SK-N-SH (cell line): ENCODE measurements around the gene GALNT18.

ENCODE experiments used
- CHD2 ChIP-seq: fragments of 150-350 bp; IDR thresholded peaks from 2 replicates; pipeline ENCODE4 v1.6.1; 2018; ENCODE audit warnings: low read length; ENCODE audit not compliant: partially characterized antibody
- ELF1 ChIP-seq: IDR thresholded peaks from 2 replicates; pipeline ENCODE4 v1.4.0; 2012
- GABPA ChIP-seq: IDR thresholded peaks from 2 replicates; pipeline ENCODE4 v1.4.0; 2012; ENCODE audit warnings: low read depth, mild to moderate bottlenecking
- MAX ChIP-seq: IDR thresholded peaks from 2 replicates; pipeline ENCODE4 v1.4.0; 2012; ENCODE audit warnings: low read depth
- POLR2AphosphoS5 ChIP-seq: IDR thresholded peaks from 2 replicates; pipeline ENCODE4 v1.6.1; 2012; ENCODE audit warnings: low read depth, low read length
- RAD21 ChIP-seq: IDR thresholded peaks from 2 replicates; pipeline ENCODE4 v1.6.1; 2012; ENCODE audit warnings: mild to moderate bottlenecking, low read length
- REST ChIP-seq: IDR thresholded peaks from 2 replicates; pipeline ENCODE4 v1.6.1; 2012; ENCODE audit warnings: mild to moderate bottlenecking, low read depth, low read length, moderate library complexity
- TCF12 ChIP-seq: IDR thresholded peaks from 2 replicates; pipeline ENCODE4 v1.4.0; 2012
- TF ChIP-seq, protein P1 (sequence below): fragments of 200-600 bp; sonication (generic); IDR thresholded peaks from 2 replicates; pipeline ENCODE4 v1.6.1; 2017; ENCODE audit warnings: antibody characterized with exemption, mild to moderate bottlenecking, moderate library complexity

DNA sequence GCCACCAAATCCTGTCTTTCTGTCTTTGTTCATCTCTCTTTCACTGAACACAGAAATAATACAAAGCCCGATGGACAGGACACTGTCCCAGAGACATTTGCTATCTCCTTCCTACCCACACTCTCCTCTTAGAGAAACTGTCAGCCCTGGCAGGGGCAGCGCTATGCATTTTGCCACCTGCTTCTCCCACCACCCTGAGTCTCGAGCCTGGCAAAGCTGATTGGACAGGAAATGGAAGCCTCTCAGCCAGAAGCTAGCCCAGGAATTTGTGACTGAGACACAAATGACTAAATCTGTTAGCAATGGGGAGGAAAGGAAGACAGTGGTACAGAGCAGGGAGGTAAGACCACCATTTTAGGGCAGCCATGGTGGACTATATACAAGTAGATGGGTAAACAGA is 14.9 kb upstream of the GALNT18 start:
- TF ChIP-seq, protein P1, sequence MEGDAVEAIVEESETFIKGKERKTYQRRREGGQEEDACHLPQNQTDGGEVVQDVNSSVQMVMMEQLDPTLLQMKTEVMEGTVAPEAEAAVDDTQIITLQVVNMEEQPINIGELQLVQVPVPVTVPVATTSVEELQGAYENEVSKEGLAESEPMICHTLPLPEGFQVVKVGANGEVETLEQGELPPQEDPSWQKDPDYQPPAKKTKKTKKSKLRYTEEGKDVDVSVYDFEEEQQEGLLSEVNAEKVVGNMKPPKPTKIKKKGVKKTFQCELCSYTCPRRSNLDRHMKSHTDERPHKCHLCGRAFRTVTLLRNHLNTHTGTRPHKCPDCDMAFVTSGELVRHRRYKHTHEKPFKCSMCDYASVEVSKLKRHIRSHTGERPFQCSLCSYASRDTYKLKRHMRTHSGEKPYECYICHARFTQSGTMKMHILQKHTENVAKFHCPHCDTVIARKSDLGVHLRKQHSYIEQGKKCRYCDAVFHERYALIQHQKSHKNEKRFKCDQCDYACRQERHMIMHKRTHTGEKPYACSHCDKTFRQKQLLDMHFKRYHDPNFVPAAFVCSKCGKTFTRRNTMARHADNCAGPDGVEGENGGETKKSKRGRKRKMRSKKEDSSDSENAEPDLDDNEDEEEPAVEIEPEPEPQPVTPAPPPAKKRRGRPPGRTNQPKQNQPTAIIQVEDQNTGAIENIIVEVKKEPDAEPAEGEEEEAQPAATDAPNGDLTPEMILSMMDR: no peak
- TF ChIP-seq POLR2AphosphoS5 (no peak), GABPA (no peak), REST (no peak), RAD21 (no peak), CHD2 (no peak), MAX (no peak), ELF1 (no peak), TCF12 (no peak)
